Subcutaneous preadipocyte (primary cell): Measurements from ENCODE around the gene MIEN1. TPM values are rescaled to one million over a fixed set of nuclear protein-coding genes. Genes with fewer than 3 reads are reported as not detected.

ENCODE experiments used
- small RNA-seq: library from RNA; depleted of rRNA; stranded (forward); fragments of <200 nt; gene quantifications from one replicate; pipeline ENCODE3, GENCODE V24; 2012
- total RNA-seq: library from RNA; depleted of rRNA; stranded (reverse); fragments of >200 nt; gene quantifications from 2 replicates; pipeline ENCODE4 v1.2.3, GENCODE V29; 2012

MIEN1 gene
- 12.1 and 15.2 TPM in 2 replicates for total RNA-seq

GRCh38 chr17:39730095-39730921, at the start of gene MIEN1:
Gene MIEN1 (minus strand): TSS chr17:39730532. CDS start chr17:39730495, 37 bp downstream.

GRCh38 chr17:39737760-39738567, 7.6 kb upstream of the MIEN1 start, which contains the start of gene GRB7:
Gene GRB7 (plus strand): TSS chr17:39737938. CDS start chr17:39742302, 4,364 bp downstream.

GRCh38 chr17:39699818-39700147, 30.5 kb downstream of the MIEN1 start, which contains the start of gene ERBB2:
Gene ERBB2 (plus strand): TSS chr17:39700064. CDS start chr17:39700239, 175 bp downstream.

GRCh38 chr17:39687546-39688474, 42.5 kb downstream of the MIEN1 start, which contains the start of gene PGAP3:
Gene PGAP3 (minus strand): TSS chr17:39688057. CDS start chr17:39688014, 43 bp downstream.

Small RNA genes within 50 kb of the gene (small RNA-seq; reads per million reads assigned to genes)
- gene MIR4728: not detected

Other genes with a start within 250 kb of the MIEN1 start
- not detected in 2 replicates for gene NEUROD2, start 122.6 kb downstream of the MIEN1 start, total RNA-seq
- 0.37 TPM in 1 of 2 replicates, not detected in the other for gene PPP1R1B, start 103.6 kb downstream of the MIEN1 start, total RNA-seq
- 28.2 and 32.0 TPM in 2 replicates for gene STARD3, start 93.4 kb downstream of the MIEN1 start, total RNA-seq
- gene TCAP, start 65.2 kb downstream of the MIEN1 start, total RNA-seq: 0.39 TPM in 1 of 2 replicates, not detected in the other
- gene PNMT, start 62.1 kb downstream of the MIEN1 start, total RNA-seq: 0.37 TPM in 1 of 2 replicates, not detected in the other
- gene PGAP3, start 42.5 kb downstream of the MIEN1 start, total RNA-seq: 5.9 and 9.9 TPM in 2 replicates
- 28.3 and 29.8 TPM in 2 replicates for gene ERBB2, start 30.5 kb downstream of the MIEN1 start, total RNA-seq
- gene GRB7, start 7.4 kb upstream of the MIEN1 start, total RNA-seq: 0.20 and 0.37 TPM in 2 replicates
- not detected in 2 replicates for gene IKZF3, start 133.8 kb upstream of the MIEN1 start, total RNA-seq
- gene ZPBP2, start 137.7 kb upstream of the MIEN1 start, total RNA-seq: not detected in 2 replicates
- 3.7 and 4.0 TPM in 2 replicates for gene GSDMB, start 188.1 kb upstream of the MIEN1 start, total RNA-seq
- 22.1 and 32.7 TPM in 2 replicates for gene ORMDL3, start 197.1 kb upstream of the MIEN1 start, total RNA-seq
- not detected in 2 replicates for gene LRRC3C, start 197.2 kb upstream of the MIEN1 start, total RNA-seq
- gene GSDMA, start 232.5 kb upstream of the MIEN1 start, total RNA-seq: not detected in 2 replicates